HG02763 (cell line): ENCODE results near the gene RGS1.
A peak's percentile ranks its signal among the peaks of the same experiment; 100 is the strongest.

Experiments used
- ATAC-seq: cut with Tn5 transposase; IDR thresholded peaks from one replicate; pipeline ENCODE4 v1.9.1; 2021; ENCODE audit warnings: mild to moderate bottlenecking, moderate library complexity; ENCODE audit not compliant: unreplicated experiment

The RGS1 gene

GRCh38 chr1:192609110-192610079 is 33.8 kb downstream of the RGS1 start:
- peak; percentile 98 for ATAC-seq

- ATAC-seq: no peak
Observed at GRCh38 chr1:192610112-192610889, 34.7 kb downstream of the RGS1 start.

- ATAC-seq: peak; percentile 49
Observed at GRCh38 chr1:192615055-192615454, 39.5 kb downstream of the RGS1 start.

DNA sequence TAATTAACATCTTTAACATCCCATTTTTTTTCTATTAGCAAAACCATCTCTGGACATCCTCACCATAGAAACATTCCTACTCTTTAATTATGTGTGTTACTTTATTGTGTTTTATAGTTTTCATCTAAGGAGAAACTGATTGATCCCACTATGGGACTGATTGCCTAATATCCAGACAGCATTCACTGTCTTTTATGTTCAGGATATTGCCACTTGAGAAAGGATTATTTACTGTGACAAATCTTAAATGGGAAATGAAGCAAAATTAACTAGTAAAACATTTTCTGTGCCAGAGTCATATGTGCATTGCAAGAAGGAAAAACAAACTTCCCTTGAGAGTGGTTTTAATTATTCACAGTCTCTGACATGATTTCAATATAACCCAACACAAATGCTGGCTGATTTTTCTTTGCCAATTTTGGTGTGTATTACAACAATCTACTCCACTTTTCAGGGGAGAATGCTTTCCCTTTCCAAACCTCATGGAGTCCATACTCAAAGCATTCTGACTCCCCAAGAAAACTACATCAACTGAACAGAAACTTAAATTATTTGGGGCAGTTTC is 44.6 kb downstream of the RGS1 start:
- ATAC-seq: no peak

GRCh38 chr1:192626366-192627179 is 51.0 kb downstream of the RGS1 start:
- peak; percentile 86 for ATAC-seq

GRCh38 chr1:192627901-192628300 is 52.3 kb downstream of the RGS1 start:
- ATAC-seq: peak; percentile 31

DNA sequence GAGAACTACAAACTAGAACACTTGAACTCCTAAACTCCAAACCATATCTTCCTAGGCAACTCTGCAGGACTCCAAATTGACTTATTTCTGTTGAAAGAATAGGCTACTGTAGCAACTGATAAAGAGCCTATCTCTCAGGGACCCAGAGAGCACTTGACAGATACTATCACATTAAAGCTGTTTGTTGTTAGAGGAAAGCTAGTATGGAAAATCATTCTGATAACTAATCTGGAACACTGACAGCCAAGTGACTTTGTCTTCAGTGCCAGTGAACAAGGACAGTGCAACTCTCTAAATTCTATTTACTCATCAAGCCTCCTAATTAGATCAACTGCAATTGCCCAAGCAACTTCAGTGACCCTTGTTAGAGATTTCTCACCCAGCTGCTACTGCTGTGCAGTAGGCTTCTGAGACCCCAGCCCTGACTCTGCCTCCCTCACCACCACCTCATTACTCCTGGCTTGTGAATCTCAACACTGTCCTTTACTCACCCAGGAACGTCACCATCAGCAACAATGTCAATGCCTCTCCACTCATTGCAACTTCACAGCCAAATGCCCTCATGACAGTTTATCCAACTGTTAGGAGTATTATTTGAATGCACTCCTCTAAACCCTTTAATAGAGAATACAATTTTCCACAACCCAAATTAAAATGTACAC is 53.0 kb downstream of the RGS1 start:
- ATAC-seq: no peak

- ATAC-seq: no peak
Observed at GRCh38 chr1:192629612-192630011, 54.0 kb downstream of the RGS1 start.
